HL-60 (cell line): ENCODE data around the gene DHRS1.

Experiments used
- DNase-seq, 2 experiments: peaks; one replicate each; pipeline ENCODE4 v3.0.0-alpha.2; 2010 to 2020; ENCODE audit warnings: low read depth in 1 of 2, low spot score in 1 of 2
- H3K27ac ChIP-seq: fragments of 250-450 bp; sonication (Bioruptor Pico); replicated peaks from 2 replicates; pipeline ENCODE4 v1.5.1; 2020; ENCODE audit warnings: mild to moderate bottlenecking, moderate library complexity
- H3K27me3 ChIP-seq: fragments of 250-450 bp; sonication (Bioruptor Pico); 2 replicates; pipeline ENCODE4 v1.5.1; 2021; ENCODE audit warnings: mild to moderate bottlenecking, moderate library complexity; ENCODE audit not compliant: insufficient read depth, poor library complexity, severe bottlenecking
- H3K4me3 ChIP-seq: replicated peaks from 2 replicates; pipeline ENCODE4 v1.5.1; 2011; ENCODE audit warnings: mild to moderate bottlenecking, control low read depth, low read length; ENCODE audit not compliant: insufficient read depth
- CTCF ChIP-seq: IDR thresholded peaks from one replicate; pipeline ENCODE4 v1.5.1; 2011; ENCODE audit warnings: low read length, control low read depth, inconsistent platforms; ENCODE audit not compliant: insufficient read depth
- GABPA ChIP-seq: IDR thresholded peaks from 2 replicates; pipeline ENCODE4 v1.6.1; 2012; ENCODE audit warnings: low read depth
- POLR2AphosphoS5 ChIP-seq: IDR thresholded peaks from 2 replicates; pipeline ENCODE4 v1.6.1; 2012; ENCODE audit warnings: low read depth
- REST ChIP-seq: IDR thresholded peaks from 2 replicates; pipeline ENCODE4 v1.6.1; 2012; ENCODE audit warnings: low read depth; ENCODE audit not compliant: insufficient replicate concordance
- SPI1 ChIP-seq: IDR thresholded peaks from 2 replicates; pipeline ENCODE4 v1.6.1; 2012; ENCODE audit warnings: low read depth, mild to moderate bottlenecking, borderline replicate concordance

Gene DHRS1

GRCh38 chr14:24321212-24321975 lies 21.8 kb upstream of the DHRS1 start:
- Histone ChIP-seq H3K27me3 (no peaks in the 10 kb centered on the region), H3K4me3 (no peak overlapping the region), H3K27ac (no peak overlapping the region)
- DNase-seq: no peak
- TF ChIP-seq SPI1 (no peak), POLR2AphosphoS5 (no peak), CTCF (no peak), REST (no peak), GABPA (no peak)

- H3K27me3 ChIP-seq: no peaks in the 10 kb centered on the region
- H3K4me3 ChIP-seq: no peak overlapping the region
- no peak for DNase-seq
- no peak overlapping the region for H3K27ac ChIP-seq
- TF ChIP-seq GABPA (no peak), REST (no peak), SPI1 (no peak), CTCF (no peak), POLR2AphosphoS5 (no peak)
These were observed 17.8 kb upstream of the DHRS1 start for GRCh38 chr14:24317141-24317928.

- H3K27me3 ChIP-seq: no peaks in the 10 kb centered on the region
- H3K4me3 ChIP-seq: no peak overlapping the region
- no peak for DNase-seq
- no peak overlapping the region for H3K27ac ChIP-seq
- TF ChIP-seq SPI1 (no peak), CTCF (no peak), POLR2AphosphoS5 (no peak), GABPA (no peak), REST (no peak)
These were observed 17.0 kb upstream of the DHRS1 start for GRCh38 chr14:24316597-24316950.
